8988T (cell line): Measurements from ENCODE around the gene NRP2.

Experiments
- DNase-seq: peaks from one replicate; pipeline ENCODE4 v3.0.0; 2011

NRP2 gene

GRCh38 chr2:205780645-205781044 is 98.3 kb downstream of the NRP2 start:
- DNase-seq: no peak

- DNase-seq: no peak
Observed at GRCh38 chr2:205781244-205781931, 99.1 kb downstream of the NRP2 start.

DNA sequence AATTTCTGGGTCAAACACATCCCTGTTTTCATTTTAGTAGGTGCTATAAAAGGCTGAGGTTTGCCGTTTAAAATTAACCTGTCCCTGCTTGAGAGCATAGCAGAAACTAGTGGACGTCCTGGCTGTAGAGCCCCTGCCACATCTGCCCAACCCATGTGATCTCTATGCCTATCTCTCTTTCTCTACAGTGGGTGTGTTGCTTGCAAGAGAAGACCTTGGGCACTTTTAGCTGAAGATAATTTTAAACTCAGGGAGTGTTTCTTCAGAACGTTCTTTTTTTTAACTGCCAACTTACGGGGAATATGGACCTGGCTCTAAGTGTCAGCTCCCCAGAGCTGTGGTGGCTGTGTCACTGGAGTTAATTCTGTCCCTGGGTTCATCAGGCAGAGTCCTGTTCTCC is 100.6 kb downstream of the NRP2 start:
- no peak for DNase-seq

GRCh38 chr2:205783872-205784499 is 101.7 kb downstream of the NRP2 start:
- DNase-seq: no peak

DNA sequence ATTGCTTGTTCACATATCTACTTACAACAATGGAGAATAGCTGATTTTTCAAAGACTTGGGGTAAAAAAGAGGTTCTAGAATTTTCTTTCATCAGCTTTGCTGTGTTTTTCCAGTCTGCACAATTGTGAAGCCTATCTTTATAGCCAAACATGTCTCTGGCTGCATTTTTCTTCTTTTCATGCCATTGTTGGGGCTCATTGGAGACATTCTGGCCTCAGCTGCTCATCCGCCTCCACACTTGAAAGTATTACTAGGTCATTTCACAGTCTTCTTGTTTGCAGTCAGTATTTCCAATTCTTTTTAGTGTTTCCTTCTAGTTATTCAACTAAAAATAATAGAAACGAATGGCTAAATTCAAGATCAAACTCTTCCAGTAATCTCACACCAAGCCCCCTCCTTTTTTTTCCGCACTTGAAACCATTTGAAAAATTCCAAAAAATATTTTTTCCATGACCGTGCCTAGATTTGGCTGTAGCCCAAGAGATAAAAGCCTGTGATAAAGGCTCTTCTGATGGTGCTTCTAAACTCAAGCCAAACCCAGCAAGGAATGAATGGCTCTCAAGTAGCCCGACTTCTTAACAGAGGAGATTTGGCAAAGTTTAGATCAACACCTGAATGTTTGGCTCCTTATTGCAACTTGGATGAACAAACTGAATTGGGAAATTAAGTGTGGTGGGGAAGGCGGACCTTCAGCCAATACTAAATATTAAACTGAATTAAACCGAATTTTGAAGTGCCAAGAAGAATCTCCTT is 103.4 kb downstream of the NRP2 start:
- DNase-seq: no peak

- no peak for DNase-seq
Observed at GRCh38 chr2:205786976-205787375, 104.7 kb downstream of the NRP2 start.

DNA sequence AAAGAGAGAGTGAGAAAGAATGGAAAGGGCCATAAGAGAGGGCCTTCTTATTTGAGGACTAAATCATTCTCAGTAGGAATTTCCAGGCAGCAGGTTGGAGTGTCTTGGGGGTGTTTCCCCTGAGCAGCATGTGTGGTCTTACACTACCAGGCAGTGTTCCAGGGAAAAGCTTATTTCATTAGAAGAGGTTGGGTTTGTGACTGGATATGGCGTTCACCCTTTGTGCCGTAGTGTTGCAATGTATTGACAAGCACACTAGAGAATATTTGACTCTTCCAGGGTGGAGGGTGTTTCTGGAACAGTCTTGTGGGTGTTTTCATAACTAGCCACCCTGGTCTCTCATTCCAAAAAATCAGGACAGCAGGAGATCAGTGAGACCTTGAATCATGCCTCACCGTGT is 105.5 kb downstream of the NRP2 start:
- DNase-seq: no peak

GRCh38 chr2:205789906-205790305 is 107.6 kb downstream of the NRP2 start:
- no peak for DNase-seq

GRCh38 chr2:205792908-205793307 is 110.6 kb downstream of the NRP2 start:
- DNase-seq: no peak

DNA sequence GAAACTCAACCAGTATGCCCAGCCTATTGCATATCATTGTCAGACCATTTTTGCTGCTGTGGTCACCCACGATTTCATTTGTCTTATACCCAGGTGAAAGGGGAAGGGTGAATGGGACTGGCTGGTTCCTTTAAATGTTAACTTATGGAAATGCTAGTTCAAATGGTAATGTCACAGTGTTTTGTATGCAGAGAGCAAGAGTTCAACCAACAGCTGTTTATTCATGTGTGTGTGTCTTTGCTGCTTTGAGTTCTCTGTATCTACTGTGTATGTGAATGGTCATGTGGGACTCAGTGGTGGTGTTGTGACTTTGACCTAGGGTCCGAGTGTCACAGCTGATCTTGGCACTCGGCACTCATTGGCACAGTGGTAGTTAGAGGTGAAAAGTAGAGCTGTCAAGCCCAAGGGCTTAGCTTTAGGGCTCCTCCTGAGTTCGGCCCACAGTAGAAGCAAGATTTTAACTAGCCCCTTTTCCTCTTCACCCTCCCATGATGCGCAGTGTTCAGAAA is 114.6 kb downstream of the NRP2 start:
- no peak for DNase-seq

- DNase-seq: no peak
Observed at GRCh38 chr2:205797866-205798265, 115.6 kb downstream of the NRP2 start.

GRCh38 chr2:205800224-205800623 is 117.9 kb downstream of the NRP2 start:
- DNase-seq: no peak

DNA sequence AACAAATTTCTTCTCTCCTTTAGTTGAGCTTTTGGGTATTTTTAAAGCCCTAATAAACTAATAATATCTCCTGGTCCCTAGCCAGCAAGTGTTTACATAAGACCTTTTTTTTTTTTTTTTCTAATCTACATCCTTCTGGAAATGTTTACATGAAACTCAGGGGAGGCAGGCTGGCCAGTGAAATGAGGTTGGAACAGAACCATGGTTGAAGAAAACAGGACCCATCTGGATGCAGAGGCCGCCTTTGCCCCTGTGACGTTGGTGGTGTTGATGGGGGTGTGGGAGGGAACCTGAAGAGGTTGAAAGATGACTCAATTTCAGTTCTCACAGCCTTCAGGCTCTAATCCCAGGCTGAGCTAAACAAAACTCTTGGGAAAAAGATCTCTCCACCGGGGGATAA is 118.5 kb downstream of the NRP2 start:
- DNase-seq: no peak

- no peak for DNase-seq
Observed at GRCh38 chr2:205802065-205802464, 119.8 kb downstream of the NRP2 start.

DNA sequence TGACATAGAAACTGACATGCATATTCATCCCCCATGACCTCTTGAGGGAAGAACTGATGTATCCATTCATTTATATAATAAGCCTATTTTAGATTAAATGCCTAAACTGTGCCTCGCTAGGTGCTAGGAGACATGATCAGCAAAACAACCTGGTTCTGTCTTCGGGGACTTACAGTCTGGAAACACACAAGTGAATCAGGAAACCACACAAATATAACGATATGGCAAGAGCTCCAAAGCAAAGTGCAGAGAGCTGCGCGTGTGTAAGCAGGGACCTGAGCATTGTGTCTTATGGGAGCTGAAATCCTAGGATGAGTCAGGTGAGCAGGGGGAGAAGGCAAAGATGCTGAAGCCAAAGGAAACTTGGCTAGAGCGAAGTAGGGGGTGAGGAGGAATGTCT is 120.6 kb downstream of the NRP2 start:
- no peak for DNase-seq

GRCh38 chr2:205803500-205803899 is 121.2 kb downstream of the NRP2 start:
- no peak for DNase-seq

DNA sequence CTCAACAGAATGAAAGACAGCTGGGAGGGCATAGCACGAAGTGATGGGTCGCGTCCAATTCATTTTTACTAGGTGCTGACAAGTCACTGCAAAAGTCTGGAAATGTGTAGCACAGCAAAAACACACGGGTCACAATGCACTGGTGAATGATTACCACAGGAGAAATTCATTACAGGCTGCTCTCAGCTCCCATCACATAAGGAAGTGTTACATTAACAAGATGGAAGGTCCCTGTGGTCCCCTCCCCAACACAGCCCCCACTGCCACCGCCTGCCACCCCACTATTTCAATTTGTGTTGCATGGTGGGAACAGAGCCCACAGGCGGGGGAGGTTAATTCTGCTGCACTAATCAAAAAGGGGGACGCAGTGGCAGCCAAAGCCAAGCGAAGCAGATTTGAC is 122.8 kb downstream of the NRP2 start:
- no peak for DNase-seq

GRCh38 chr2:205806143-205806905 is 124.0 kb downstream of the NRP2 start:
- DNase-seq: no peak

GRCh38 chr2:205807229-205807628 is 124.9 kb downstream of the NRP2 start:
- no peak for DNase-seq

GRCh38 chr2:205807758-205808157 is 125.5 kb downstream of the NRP2 start:
- no peak for DNase-seq

DNA sequence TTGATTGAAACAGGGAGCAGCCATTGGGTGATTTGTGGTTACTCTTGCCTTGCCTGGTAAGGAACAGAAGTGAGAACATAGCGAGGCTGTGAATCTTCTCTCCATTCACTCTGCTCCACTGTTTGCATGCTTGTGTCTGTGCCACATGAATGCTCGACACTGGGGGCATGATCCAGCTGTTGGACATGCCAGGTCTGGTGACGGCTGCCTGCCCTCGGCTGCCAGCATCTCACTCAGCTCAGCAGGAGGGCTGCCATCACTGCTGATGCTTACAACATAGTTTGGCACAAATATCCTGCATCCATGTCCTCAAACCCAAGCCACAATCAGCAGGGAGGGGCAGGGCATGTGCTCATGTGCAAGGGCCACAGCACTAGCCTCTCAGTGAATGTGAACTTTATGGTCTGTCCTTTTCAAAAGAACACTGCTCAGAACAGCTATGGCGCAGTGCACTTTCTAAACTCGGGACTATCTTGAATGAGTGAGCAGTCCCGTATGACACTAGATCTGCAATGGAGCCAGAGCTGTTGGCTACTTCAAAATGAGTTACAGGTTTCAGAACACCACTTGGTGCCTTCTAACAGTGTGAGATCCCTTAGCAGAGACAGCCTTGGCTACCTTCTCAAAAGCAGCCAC is 126.3 kb downstream of the NRP2 start:
- no peak for DNase-seq

GRCh38 chr2:205811387-205811786 is 129.1 kb downstream of the NRP2 start:
- DNase-seq: no peak

DNA sequence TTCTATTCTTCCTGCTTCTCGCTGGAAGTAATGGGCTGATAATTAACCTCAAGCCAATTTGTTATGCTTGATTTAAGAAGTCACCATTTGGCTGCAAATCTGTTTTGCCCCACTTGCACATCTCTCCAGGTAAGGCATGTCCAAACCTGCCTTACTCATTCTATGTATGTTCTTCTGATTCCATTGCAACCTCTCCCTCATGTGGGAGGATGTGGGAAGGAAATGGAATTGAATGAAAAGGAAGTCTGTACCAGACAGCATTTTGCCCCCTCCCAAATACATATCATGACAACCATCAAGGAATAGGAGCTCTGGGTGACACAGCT is 131.7 kb downstream of the NRP2 start:
- no peak for DNase-seq
